ENCODE measurements around the gene DECR2. TPM values are rescaled to one million over a fixed set of nuclear protein-coding genes. Genes with fewer than 3 reads are reported as not detected.

The DECR2 gene
- total RNA-seq, 1 donor from 2014 or later, result 17.5 TPM

DNA sequence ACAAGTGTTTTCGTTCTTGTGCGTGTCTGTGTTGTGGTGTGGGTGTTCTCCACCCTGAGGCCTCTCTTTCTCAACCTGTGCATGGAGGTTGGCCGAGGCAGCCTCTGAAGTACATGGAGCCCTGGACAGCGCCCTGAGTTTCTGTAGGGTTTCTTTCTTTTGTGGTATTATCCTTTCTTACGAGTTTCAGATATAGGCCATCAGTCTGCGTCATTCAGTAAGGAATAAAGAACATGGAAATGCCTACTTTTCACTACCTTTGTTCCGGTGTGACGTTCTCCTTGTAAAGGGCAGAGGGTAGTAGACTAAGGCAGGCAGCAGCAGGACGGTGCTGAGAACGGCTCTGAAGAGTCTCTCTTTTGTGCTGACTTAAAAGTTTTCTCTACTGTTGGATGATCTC, 42.3 kb downstream of the DECR2 start:
- DNase-seq (ENCODE audit: low read depth), result no peak

DNA sequence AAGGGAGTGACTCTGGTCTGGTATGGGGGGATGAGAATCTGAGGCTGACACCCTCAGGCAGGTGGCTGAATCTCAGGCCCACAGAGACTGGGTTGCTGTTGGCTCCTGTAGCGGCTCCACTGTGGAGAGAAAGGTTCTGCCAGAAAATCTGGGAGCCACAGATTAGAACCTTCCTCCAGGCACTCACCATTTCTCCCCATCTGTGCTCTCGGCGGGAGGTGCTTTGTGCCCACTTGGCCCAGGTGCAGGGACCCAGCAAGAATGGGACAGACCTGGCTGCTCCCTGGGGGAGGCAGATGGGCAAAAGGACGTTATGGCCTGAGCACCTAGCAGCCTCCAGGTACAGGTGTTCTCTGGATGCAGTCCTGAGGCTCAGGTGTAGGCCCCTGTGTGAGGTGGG, 43.9 kb downstream of the DECR2 start:
- no peak for DNase-seq (ENCODE audit: low read depth)

DNA sequence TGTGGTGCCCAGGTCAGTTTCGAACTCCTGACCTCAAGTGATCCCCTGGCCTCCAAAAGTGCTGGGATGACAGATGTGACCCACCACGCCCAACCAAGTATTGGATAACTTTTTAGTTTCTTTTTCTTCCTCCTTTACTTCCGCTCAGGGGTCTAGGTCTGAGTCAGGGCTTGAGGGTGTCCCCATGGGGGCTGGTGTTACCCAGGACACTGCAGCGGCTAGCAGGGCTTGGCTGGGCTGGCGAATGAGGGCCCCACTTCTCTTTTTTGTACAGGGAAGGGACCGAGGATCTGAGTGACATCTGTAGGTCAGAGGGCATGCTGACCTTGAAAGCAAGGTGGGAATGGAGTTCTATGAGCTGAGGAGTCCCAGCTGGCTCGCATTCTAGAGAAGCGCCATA, 48.7 kb downstream of the DECR2 start:
- DNase-seq (ENCODE audit: low read depth), result no peak

DNA sequence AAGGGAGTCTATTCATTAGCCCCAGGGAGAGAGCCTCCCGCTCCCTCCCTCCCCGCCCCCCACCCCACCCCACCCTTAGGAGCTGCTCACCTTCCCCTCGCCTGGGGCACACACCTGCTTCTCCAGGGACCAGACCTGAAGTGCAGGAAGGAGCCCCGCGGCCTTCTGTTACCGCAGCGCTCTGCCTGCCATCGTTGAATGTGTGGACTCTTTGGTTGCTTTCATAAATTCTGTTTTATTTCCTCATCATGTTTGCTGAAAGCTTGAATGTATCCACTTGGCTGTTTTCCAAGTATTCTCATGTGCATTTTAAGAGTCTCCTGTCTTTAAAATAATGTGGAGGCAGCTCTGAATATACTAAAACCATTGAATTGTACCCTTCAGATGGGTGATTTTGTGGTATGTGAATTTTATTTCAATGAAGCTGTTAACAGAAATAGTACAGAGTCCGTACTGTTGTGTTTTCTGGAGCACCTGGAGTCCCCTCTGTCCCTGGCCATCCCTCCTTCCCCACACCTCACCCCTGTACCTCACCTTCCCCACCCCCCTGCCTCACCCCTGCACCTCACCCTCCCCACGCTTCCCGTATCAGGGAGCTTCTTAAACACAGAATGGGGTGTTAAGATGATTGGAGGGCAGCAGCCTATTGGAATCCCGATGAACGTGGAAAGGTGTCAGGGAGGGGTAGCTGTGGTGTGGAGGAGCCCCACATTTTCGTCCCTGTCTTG, 49.3 kb downstream of the DECR2 start:
- peak; percentile 57 for DNase-seq (ENCODE audit: low read depth)

DNA sequence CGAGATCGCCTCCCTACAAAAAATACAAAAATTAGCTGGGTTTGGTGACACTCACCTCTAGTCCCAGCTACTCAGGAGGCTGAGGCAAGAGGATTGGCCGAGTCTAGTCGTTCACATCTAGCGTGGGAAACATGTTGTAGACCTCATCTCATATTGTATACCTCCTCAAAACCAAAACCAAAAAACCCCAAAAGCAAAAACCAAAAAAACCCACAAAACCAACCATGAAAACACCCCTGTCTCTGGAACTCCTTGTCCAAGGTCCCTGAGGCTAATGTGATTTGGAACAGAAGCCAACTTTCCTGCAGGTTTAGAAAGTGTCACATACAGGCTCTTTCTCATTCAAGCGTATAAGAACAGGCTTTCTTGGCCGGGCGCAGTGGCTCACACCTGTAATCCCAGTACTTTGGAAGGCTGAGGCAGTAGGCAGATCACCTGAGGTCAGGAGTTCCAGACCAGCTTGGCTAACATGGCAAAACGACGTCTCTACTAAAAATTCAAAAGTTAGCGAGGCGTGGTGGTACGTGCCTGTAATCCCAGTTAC, 52.8 kb downstream of the DECR2 start:
- DNase-seq (ENCODE audit: low read depth), result no peak

DNA sequence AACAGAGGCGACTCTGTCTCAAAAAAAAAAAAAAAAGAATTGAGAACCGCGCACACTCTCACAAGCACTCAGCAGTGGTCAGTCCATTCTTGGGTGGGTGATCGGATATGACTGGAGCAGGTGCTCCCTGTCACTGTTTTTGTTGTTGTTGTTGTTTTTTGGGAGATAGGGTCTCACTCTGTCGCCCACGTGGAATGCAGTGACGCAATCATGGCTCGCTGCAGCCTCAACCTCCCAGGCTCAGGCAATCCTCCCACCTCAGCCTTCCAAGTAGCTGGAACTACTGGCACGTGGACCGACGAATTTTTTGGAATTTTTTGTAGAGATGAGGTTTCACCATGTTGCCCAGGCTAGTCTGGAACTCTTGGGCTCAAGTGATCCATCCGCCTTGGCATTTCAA, 53.8 kb downstream of the DECR2 start:
- DNase-seq (ENCODE audit: low read depth), result no peak

- DNase-seq (ENCODE audit: low read depth), result peak; percentile 59
Observed at GRCh38 chr16:456891-457483, 55.3 kb downstream of the DECR2 start.

- peak; percentile 93 for DNase-seq (ENCODE audit: low read depth)
Observed at GRCh38 chr16:457732-458400, 56.2 kb downstream of the DECR2 start.

DNA sequence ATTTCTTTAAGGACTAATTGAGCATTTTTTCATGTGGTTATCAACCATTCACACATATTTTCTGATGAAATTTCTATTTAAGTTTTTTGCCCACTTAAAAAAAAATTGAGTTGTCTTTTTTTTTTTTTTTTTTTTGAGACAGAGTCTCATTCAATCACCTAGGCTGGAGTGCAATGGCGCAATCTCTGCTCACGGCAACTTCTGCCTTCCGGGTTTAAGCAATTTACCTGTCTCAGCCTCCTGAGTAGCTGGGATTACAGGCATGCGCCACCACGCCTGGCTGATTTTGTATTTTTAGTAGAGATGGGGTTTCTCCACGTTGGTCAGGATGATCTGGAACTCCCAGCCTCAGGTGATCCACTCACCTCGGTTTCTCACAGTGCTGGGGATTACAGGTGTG, 58.1 kb downstream of the DECR2 start:
- no peak for DNase-seq (ENCODE audit: low read depth)

DNA sequence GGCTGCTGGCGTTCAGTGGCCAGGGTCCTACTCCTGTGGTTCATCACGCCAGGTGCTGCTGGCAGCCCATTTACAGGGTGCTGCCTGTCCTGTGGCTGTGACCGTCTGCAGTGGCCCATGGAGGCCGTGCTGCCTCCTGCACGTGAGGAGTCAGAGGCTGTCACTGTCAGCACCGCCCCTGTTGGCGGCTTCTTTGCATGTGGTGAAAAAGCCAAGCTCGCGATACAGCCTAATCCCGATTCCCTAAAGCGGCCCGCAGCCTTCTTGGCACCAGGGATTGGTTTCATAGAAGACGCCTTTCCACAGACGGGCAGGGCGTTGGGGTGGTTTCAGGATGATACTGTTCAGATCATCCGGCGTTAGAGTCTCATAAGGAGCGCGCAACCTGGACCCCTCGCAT, 59.1 kb downstream of the DECR2 start:
- no peak for DNase-seq (ENCODE audit: low read depth)

Other genes starting within 250 kb of the DECR2 start
- not detected in 2 replicates for gene HBZ, start 249.2 kb upstream of the DECR2 start, total RNA-seq
- not detected in 2 replicates for gene HBM, start 235.9 kb upstream of the DECR2 start, total RNA-seq
- not detected in 2 replicates for gene HBA2, start 229.0 kb upstream of the DECR2 start, total RNA-seq
- gene HBA1, start 225.2 kb upstream of the DECR2 start, total RNA-seq, result not detected in 2 replicates
- gene HBQ1, start 221.4 kb upstream of the DECR2 start, total RNA-seq, result 2.4 TPM in 1 of 2 replicates, not detected in the other
- 21.2 and 44.9 TPM in 2 replicates for gene LUC7L, start 172.4 kb upstream of the DECR2 start, total RNA-seq
- gene FAM234A, start 167.1 kb upstream of the DECR2 start, total RNA-seq, result 76.4 and 204 TPM in 2 replicates
- gene RGS11, start 125.9 kb upstream of the DECR2 start, total RNA-seq, result 0.40 TPM in 1 of 2 replicates, not detected in the other
- gene ARHGDIG, start 121.3 kb upstream of the DECR2 start, total RNA-seq, result not detected in 2 replicates
- gene PDIA2, start 118.7 kb upstream of the DECR2 start, total RNA-seq, result not detected in 2 replicates
- 38.7 and 43.5 TPM in 2 replicates for gene AXIN1, start 49.2 kb upstream of the DECR2 start, total RNA-seq
- 59.4 and 95.9 TPM in 2 replicates for gene MRPL28, start 31.3 kb upstream of the DECR2 start, total RNA-seq
- 87.2 and 92.8 TPM in 2 replicates for gene PGAP6, start 19.9 kb upstream of the DECR2 start, total RNA-seq
- gene NME4, start 4.7 kb upstream of the DECR2 start, total RNA-seq, result 27.6 and 50.0 TPM in 2 replicates
- 20.5 and 72.5 TPM in 2 replicates for gene RAB11FIP3, start 23.8 kb downstream of the DECR2 start, total RNA-seq
- 41.7 and 82.0 TPM in 2 replicates for gene CAPN15, start 125.8 kb downstream of the DECR2 start, total RNA-seq
- gene PRR35, start 158.5 kb downstream of the DECR2 start, total RNA-seq, result 0.05 TPM in 1 of 2 replicates, not detected in the other
- 0.85 TPM in 1 of 2 replicates, not detected in the other for gene NHLRC4, start 165.1 kb downstream of the DECR2 start, total RNA-seq
- gene PIGQ, start 168.1 kb downstream of the DECR2 start, total RNA-seq, result 30.9 and 68.5 TPM in 2 replicates
- gene RAB40C, start 188.2 kb downstream of the DECR2 start, total RNA-seq, result 8.0 and 12.1 TPM in 2 replicates
- 0.35 TPM in 1 of 2 replicates, not detected in the other for gene WFIKKN1, start 229.1 kb downstream of the DECR2 start, total RNA-seq
- 54.4 and 93.1 TPM in 2 replicates for gene METTL26, start 234.4 kb downstream of the DECR2 start, total RNA-seq
- 17.6 and 26.4 TPM in 2 replicates for gene MCRIP2, start 239.9 kb downstream of the DECR2 start, total RNA-seq
- gene WDR90, start 247.5 kb downstream of the DECR2 start, total RNA-seq, result 6.9 and 18.5 TPM in 2 replicates

Measured in renal cortical epithelial cell (primary cell).